G401 (cell line): ENCODE data around the gene IGSF22. TPM values are rescaled to one million over a fixed set of nuclear protein-coding genes. Genes with fewer than 3 reads are reported as not detected.

Experiments
- DNase-seq: peaks from one replicate; pipeline ENCODE4 v3.0.0-alpha.2; 2015; ENCODE audit warnings: low spot score
- in situ Hi-C: cut with HindIII; loops from 2 replicates; pipeline ENCODE4 v1.10.0; 2016; ENCODE audit warnings: low sequenced_read_pairs, mixed read lengths
- total RNA-seq: library from RNA; depleted of rRNA; stranded (reverse); fragments of >200 nt; shearing (Covaris generic); gene quantifications from 2 replicates; pipeline ENCODE4 v1.2.3, GENCODE V29; 2014; rRNA removed

The IGSF22 gene
- total RNA-seq = not detected in 2 replicates

GRCh38 chr11:18726040-18726439, at the start of gene IGSF22:
Gene IGSF22, minus strand, starts transcription at chr11:18726188. Its CDS starts 1,952 bp downstream, at chr11:18724236.
- DNase-seq = no peak

DNA sequence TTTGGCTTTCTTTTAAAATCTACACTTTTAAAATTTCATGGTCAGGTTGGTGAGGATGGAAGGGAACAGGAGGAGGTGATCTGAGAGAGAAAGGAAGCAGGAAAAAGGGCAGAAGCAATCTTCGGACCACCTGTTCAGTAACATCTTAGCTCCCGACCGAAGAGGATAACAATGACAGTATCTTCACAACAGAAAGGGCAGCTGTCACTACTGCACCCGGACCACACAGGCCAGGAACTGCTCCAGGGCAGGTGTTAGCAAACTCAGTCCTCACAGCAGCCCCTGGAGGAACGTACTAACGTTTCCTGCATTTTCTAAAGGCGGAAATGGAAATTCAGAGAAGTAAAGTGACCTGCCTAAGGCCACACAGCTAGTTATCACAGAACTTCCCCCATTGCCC, 48.8 kb upstream of the IGSF22 start:
- in situ Hi-C loops = no loop called here
- DNase-seq = no peak

More at GRCh38 chr11:18726040-18726439, at the start of gene IGSF22:
- in situ Hi-C loops = no loop called here

DNA sequence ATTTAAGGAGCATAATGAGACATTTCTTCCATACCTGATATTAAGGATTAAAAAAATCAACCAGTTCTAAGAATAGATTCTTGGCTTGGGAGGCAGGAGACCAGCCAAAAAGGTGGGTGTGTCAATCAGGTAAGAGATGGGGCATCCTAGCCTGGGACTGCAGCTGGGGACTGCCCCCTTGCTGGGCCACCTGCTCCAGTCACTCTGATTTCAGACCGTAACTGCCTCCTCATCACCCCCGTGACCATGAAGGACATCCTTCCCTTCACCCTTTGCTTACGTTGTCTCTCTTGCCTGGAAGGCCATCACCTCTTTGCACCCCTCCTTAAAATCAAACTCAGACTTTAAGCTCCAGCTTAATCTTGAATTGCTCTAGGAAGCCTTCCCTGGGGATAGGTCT, 47.7 kb upstream of the IGSF22 start:
- in situ Hi-C loops = no loop called here
- no peak for DNase-seq

GRCh38 chr11:18773104-18773503, 47.1 kb upstream of the IGSF22 start:
- in situ Hi-C loops = no loop called here
- no peak for DNase-seq

GRCh38 chr11:18772211-18772610, 46.2 kb upstream of the IGSF22 start:
- in situ Hi-C loops = no loop called here
- no peak for DNase-seq

GRCh38 chr11:18771266-18772035, 45.5 kb upstream of the IGSF22 start:
- DNase-seq = no peak
- in situ Hi-C loops = no loop called here

- DNase-seq = no peak
- in situ Hi-C loops = no loop called here
Measured at GRCh38 chr11:18770479-18771125, 44.6 kb upstream of the IGSF22 start.

GRCh38 chr11:18769802-18770456, 43.9 kb upstream of the IGSF22 start:
- in situ Hi-C loops = no loop called here
- DNase-seq = no peak

DNA sequence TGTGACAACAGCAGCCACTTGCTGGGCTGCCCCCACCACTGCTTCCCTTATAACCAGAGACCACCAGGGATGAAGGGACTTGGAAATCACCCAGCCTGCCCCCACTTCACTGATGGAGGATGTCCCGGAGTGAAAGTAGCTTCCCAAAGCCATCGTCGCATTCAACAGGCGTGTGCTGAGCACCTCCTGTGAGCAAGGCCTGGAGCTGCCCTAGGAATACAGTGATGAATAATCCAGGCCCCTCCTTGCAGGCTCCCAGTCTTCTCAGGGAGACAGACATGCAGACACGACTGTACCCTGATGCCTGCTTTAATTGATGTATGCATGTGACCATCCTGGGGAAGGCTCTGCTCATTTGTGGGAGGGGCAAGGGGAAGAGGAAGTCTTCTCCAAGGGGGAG, 43.0 kb upstream of the IGSF22 start:
- no peak for DNase-seq
- in situ Hi-C loops = no loop called here

DNA sequence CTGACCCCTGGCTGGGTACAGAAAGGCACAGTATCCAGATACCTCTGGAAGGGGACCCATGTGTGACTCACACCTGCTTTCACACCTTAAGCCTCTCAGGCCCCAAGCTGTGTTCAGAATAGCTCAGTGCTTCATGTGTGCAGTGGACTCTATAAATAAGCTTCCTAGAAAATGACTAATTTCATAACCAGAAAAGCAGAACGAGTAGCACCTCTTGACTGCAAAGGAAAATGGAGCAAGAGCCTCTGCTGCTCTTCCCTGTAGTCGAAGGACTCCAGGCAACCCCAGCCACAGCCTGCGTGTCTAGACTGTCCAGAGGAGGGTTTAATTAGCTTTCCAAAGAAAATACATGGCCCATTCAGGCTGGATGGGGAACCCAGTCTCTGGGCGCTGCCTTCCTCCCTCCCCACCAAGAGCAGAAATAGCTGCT, 42.5 kb upstream of the IGSF22 start:
- in situ Hi-C loops = no loop called here
- no peak for DNase-seq

GRCh38 chr11:18766015-18766414, 40.0 kb upstream of the IGSF22 start:
- DNase-seq = no peak
- in situ Hi-C loops = no loop called here

DNA sequence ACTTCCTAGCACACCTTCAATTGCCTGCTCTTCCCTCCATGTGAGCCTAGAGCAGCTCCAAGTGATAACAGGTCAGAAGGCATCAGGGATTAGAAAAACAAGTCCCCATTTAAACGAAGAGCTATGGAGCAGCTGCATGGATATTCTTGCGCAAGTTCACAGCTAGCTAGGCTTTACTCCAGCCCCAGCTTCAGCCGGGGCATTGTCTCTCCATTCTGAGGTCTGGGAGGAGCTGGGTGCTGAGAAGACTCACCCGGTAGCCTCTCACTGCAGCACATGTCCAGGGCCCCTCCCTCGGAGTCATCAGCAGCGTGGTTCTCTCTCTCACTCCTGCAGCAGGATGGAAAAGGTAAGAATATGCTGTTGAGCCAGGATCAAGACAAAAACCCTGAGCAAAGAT, 39.6 kb upstream of the IGSF22 start:
- in situ Hi-C loops = no loop called here
- DNase-seq = no peak

DNA sequence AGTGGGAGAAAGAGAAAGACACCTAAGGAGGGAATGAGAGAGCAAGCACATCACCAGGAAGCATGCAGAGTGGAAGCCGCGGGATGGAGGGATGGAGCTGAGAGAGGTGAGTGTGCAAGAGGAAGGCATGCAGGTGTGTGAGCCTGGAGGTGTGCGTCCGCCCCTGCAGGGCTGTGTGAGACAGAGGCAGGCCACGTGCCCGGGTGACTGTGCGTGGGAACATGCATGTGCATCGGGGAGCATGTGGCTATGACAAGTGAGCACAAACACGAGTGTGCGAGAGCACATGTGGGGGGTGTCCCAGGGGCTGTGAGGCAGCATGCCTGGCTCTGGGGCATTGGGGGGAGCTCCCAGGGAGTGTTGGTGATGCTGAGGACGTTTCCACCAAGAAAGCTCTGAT, 35.8 kb upstream of the IGSF22 start:
- in situ Hi-C loops = no loop called here

DNA sequence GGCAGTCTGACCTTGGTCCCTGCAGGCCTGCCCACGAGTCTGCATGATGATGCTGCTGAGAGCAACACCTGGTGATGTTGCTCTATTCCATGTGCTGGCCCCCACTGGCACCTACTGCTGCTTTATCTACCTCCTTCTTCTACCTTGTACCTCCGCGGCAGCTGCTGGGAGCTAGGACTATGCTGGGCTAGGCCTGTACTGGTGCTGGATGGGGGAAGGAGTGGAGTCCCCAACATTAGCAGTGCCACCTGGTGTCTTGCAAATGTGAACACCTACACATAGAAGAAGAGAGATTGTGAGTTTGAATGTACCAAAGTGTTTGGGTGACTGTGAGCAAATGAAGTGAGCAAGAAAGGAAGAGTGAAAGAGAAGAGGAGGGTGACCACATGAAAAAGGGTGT, 35.2 kb upstream of the IGSF22 start:
- in situ Hi-C loops = no loop called here

More for the DNA sequence above, 35.8 kb upstream of the IGSF22 start:
- no peak for DNase-seq

GRCh38 chr11:18757811-18758210, 31.8 kb upstream of the IGSF22 start:
- in situ Hi-C loops = no loop called here
- DNase-seq = no peak

More for the DNA sequence above, 35.2 kb upstream of the IGSF22 start:
- DNase-seq = no peak

DNA sequence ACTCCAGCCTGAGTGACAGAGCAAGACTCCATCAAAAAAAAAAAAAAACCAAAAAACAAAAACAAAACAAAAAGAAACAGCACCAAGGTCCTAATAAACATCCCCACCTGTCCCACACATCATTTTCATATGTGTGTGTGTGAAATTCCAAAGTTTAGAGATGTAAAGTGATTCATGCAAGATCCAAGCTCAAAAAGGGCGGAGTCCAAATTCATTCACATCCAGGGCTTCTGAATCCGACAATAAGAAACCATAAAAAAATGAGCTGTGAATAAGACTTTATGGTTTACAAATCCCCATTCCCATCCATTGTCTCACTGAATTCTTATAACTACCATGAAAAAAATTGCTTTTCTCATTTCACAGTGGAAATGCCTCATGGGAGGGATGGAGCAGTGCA, 30.9 kb upstream of the IGSF22 start:
- DNase-seq = no peak
- in situ Hi-C loops = no loop called here

DNA sequence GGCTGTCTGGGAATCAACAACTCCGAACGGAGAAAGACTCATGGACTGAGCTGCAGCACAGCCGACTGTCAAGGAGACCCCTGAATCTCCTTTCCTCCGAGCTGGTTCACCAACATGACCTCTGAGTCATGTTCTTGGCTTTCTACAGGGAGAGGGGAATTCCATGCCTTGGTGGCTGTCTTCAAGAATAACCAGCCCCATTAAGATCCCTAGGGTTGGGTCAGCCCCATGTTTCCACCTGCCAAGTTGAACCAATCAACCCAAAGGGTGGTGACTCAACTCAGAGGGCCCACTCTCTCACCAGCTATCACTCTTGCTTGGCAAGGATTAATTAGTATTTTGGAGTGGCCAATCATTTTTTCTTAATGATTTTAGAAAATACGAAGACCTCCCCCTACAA, 28.3 kb upstream of the IGSF22 start:
- in situ Hi-C loops = no loop called here
- no peak for DNase-seq

DNA sequence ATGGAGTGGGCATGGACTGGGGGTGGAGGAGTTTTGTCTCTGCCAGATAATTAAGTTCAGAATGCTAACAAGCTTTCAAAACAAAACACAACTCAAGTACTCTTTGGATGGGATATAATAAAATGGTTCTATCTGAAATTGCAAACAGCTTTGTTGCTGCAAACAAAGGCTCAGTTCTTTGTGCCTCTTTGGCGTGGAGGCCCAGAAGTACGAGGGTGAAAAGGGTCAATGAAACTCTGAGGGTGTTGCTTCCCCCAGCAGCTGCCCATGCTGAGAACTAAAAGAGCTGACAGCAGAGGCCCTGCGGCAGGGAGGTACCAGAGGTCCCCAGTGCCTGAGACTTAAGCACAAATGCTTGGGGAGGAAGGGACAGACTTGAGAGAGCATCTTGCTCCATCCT, 26.5 kb upstream of the IGSF22 start:
- no peak for DNase-seq

DNA sequence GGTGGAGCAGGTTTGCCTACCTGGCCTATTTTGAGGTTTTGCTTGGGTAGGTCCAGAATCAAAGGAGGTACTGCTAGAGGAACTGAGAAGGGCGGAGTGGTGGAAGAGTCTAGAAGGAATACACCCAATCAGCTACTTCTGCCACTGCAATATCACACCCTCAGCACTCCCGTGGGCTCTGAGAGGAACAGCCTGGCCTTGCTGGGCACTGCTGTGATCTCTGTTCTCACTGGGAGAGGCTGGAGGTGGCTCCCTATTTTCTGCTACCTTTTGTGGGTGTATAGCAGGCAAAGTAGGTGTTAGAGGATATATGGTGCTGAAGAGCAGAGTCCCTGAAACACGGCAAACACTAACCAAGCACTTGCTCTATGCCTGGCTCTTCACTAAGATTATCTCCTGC, 25.0 kb upstream of the IGSF22 start:
- in situ Hi-C loops = no loop called here
- DNase-seq = no peak

More for the DNA sequence above, 26.5 kb upstream of the IGSF22 start:
- in situ Hi-C loops = no loop called here

DNA sequence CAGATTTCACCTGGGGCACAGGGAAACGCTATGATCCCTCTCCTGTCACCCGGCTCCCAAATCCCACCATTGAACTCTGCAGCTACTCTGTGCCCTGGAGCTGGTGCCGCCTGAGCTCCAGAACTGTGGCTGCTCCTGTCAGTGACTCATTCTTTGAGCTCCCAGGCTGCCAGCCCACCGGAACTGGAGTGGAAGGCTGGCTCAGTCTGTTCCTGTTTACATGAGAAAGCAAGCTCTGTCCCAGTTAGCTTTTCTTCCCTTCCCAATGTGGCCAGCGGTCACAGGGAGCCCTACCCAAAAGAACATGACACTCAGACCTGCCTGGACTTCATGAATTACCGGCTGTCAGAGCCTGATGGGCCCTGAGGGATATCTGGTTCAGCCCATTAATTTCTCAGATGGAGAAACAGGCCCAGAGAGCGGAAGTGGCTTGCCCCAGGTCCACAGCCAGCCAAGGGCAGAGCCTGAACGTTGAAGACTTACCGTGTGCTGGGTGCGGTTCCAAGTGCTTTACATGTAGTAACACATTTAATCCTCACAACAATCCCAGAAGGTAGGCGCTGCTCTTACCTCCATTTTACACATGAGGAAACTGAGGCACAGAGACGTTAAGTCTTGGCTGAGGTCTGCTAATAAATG, 23.8 kb upstream of the IGSF22 start:
- in situ Hi-C loops = no loop called here
- DNase-seq = peak; percentile 15
